ENCODE data around the gene EPC1. TPM values are rescaled to one million over a fixed set of nuclear protein-coding genes. Genes with fewer than 3 reads are reported as not detected.

EPC1 gene
- total and polyA plus RNA-seq, 2 of the 8 experiments (the other 6 are each of a cell fraction or from before 2014, with no cell fraction given), result 23.7 to 42.3 TPM

GRCh38 chr10:32377458-32378259, 30.7 kb upstream of the EPC1 start:
- H2BK120ac ChIP-seq (replicated peaks; ENCODE audit: low read depth, low read length), result no peak overlapping the region
- no peaks in the 10 kb centered on the region for H3K27me3 ChIP-seq (replicated peaks in 1 of 4; ENCODE audit: control insufficient read depth in 3 of 4, extremely low read depth in 1 of 4, insufficient read depth in 3 of 4, low read length in 3 of 4)
- no peak overlapping the region for H2BK12ac ChIP-seq (ENCODE audit: low read depth, low read length)
- no peak overlapping the region for H3K27ac ChIP-seq (ENCODE audit: low read depth, low read length)
- no peaks in the 10 kb centered on the region for H3K36me3 ChIP-seq (ENCODE audit: control insufficient read depth in 2 of 4, insufficient read depth in 4 of 4, low read length in 3 of 4)
- 8% methylated on average over 5 of the region's 6 CpGs; no CpG with 5 or more reads in 1 of the 2 experiments for WGBS, 2 experiments (ENCODE audit: extremely low coverage in 1 of 2, insufficient coverage in 1 of 2, insufficient read length in 1 of 2, insufficient replicate concordance in 2 of 2, low coverage in 1 of 2, low lambda C conversion rate in 2 of 2, missing lambda C conversion rate in 1 of 2)
- no peak overlapping the region for H3K23ac ChIP-seq (ENCODE audit: insufficient read length)
- no peak overlapping the region for H3K4ac ChIP-seq (replicated peaks; ENCODE audit: insufficient read length, low read depth, low read length)
- H4K91ac ChIP-seq (replicated peaks; ENCODE audit: insufficient read length, low read length), result no peak overlapping the region
- no peaks in the 10 kb centered on the region for H4K20me1 ChIP-seq (replicated peaks in 1 of 2; ENCODE audit: control insufficient read depth in 1 of 2, insufficient read depth in 2 of 2, low read length in 2 of 2)
- peak overlapping the region; percentile 38 for H4K5ac ChIP-seq (ENCODE audit: insufficient read length, low read depth, low read length)
- peak overlapping the region; percentile 86 to 96 for H3K4me2 ChIP-seq (ENCODE audit: insufficient read depth in 1 of 2, low read depth in 2 of 2, low read length in 2 of 2)
- ChIA-PET POLR2A (ENCODE audit: partially characterized antibody) (interaction anchor here (0.6 to 1.5 kb wide), 3 partner anchors 20 to 34 kb away, joined by 3 read pairs; no protein-coding TSS in a partner anchor), CTCF (ENCODE audit: partially characterized antibody) (interaction anchor here (0.7 to 2.3 kb wide), 2 partner anchors 9 to 733 kb away, joined by 5 to 9 read pairs; no protein-coding TSS in a partner anchor)
- H2BK15ac ChIP-seq (ENCODE audit: low read length), result no peak overlapping the region
- H3K9ac ChIP-seq (replicated peaks in 1 of 4; ENCODE audit: extremely low read depth in 1 of 4, low read depth in 3 of 4, low read length in 3 of 4), result peak overlapping the region in 1 of 4 experiments; percentile 36; a peak in 1 of 7 replicates
- peaks cover 2% of the 10 kb centered on the region for H3K23me2 ChIP-seq (ENCODE audit: low read depth, low read length)
- TF ChIP-seq RFX5 (IDR thresholded peaks at IDR 0.05; ENCODE audit: borderline replicate concordance, low read depth, low read length) (no peak), E2F6 (IDR thresholded peaks at IDR 0.05) (no peak), SAP30 (IDR thresholded peaks at IDR 0.05; ENCODE audit: insufficient read depth, insufficient replicate concordance, low read length) (peak; percentile 10), ATF2 (IDR thresholded peaks at IDR 0.05; ENCODE audit: low read length) (no peak), HDAC6 (IDR thresholded peaks at IDR 0.05; ENCODE audit: low read depth, low read length) (no peak), YY1 (IDR thresholded peaks at IDR 0.05; ENCODE audit: low read depth, low read length) (no peak), POU5F1 (IDR thresholded peaks at IDR 0.05; ENCODE audit: low read depth, low read length) (no peak)
- peaks cover 0 to 55% of the 10 kb centered on the region in 2 experiments; a peak in 2 of 4 replicates for H3K79me2 ChIP-seq (ENCODE audit: control insufficient read depth in 1 of 2, insufficient read depth in 2 of 2, low read length in 2 of 2)
- H3K79me1 ChIP-seq (ENCODE audit: low read depth, low read length), result no peaks in the 10 kb centered on the region
- FAIRE-seq (no peak), DNase-seq (ENCODE audit: low read depth in 1 of 2, low spot score in 2 of 2) (no peak)
- H3K9me3 ChIP-seq (ENCODE audit: insufficient read depth in 2 of 2, low read depth in 1 of 2, low read length in 1 of 2), result no peaks in the 10 kb centered on the region
- no peak overlapping the region for H3K14ac ChIP-seq (ENCODE audit: insufficient read length)
- no peak overlapping the region for H2BK5ac ChIP-seq (ENCODE audit: low read depth, low read length)
- peak overlapping the region; percentile 57 to 87 (median 71) for H3K4me3 ChIP-seq (ENCODE audit: extremely low read depth in 1 of 4, insufficient read depth in 2 of 4, low read depth in 3 of 4, low read length in 4 of 4)
- no peak overlapping the region for H3K56ac ChIP-seq (replicated peaks; ENCODE audit: insufficient read length, low read depth, low read length)
- H3K4me1 ChIP-seq (replicated peaks in 1 of 4; ENCODE audit: control insufficient read depth in 3 of 4, insufficient read depth in 4 of 4, low read length in 3 of 4), result peaks cover 0 to 6% (median 5%) of the 10 kb centered on the region in 4 experiments; a peak in 3 of 7 replicates
- no peak overlapping the region for H2AFZ ChIP-seq (ENCODE audit: low read length)
- no peak overlapping the region for H3K18ac ChIP-seq (ENCODE audit: extremely low read depth, low read length)
- no peak overlapping the region for H2BK20ac ChIP-seq (ENCODE audit: low read length)
- no peak overlapping the region for H4K8ac ChIP-seq (ENCODE audit: extremely low read depth, insufficient read depth, low read length)
- no peak overlapping the region for H2AK5ac ChIP-seq (ENCODE audit: low read depth, low read length)

All from H1 (cell line).